ENCODE measurements around the gene MAN1C1.

The MAN1C1 gene

GRCh38 chr1:25614501-25615171 lies 2.0 kb upstream of the MAN1C1 start:
- DNase-seq, result no peak

- DNase-seq, result no peak
Measured at GRCh38 chr1:25615172-25615541, 1.4 kb upstream of the MAN1C1 start.

DNA sequence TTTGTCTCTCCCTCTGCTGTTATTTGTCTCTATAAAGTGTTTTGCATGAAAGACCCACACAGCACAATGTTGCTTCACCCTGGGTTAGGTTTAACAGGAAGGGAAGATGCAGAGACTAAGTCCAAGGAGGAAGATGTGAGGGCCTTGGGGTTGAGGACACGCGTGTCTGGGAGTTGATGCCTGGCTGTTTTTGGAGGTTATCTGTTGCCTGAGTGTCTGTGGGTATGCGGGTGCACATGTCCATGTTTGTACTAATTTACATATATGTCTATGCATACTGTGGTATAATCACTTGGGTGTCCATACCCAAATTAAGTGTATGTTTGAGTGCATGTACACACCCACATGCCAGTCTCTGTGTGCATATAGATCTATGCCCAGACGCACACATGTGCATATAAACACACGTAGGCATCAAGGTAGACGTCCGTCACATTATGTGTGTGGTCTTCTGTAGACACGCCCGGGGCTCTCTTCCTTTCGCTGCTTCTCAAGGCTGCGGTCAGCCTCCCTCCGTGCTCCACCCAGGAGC lies 962 bp upstream of the MAN1C1 start:
- DNase-seq, result no peak

- no peak for DNase-seq
Measured at GRCh38 chr1:25616987-25617624, 515 bp downstream of the MAN1C1 start.

- DNase-seq, result no peak
Measured at GRCh38 chr1:25617625-25618432, 1.2 kb downstream of the MAN1C1 start.

GRCh38 chr1:25618433-25618808 lies 1.8 kb downstream of the MAN1C1 start:
- no peak for DNase-seq

GRCh38 chr1:25619101-25619890 lies 2.7 kb downstream of the MAN1C1 start:
- peak; percentile 62 for DNase-seq

DNA sequence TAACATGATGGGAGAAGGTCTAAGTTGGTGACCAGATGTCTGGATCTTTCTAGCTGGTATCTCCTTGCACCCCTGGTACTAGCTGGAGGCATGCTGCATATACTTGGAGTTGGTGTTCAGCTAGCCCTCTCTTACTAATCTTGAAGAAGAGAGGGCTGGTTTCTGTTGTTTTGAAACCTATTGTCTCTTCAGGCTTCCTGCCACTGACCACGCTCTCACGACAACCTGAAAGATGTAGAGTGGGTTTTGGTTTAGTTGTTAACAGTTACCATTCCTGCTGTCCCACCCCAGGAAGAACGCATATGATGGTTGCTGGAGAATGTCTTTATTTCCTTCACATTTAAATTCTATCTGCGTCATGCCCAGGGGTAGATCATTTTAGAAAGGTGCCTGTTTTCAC lies 3.6 kb downstream of the MAN1C1 start:
- no peak for DNase-seq

GRCh38 chr1:25620701-25621350 lies 4.2 kb downstream of the MAN1C1 start:
- DNase-seq, result no peak

DNA sequence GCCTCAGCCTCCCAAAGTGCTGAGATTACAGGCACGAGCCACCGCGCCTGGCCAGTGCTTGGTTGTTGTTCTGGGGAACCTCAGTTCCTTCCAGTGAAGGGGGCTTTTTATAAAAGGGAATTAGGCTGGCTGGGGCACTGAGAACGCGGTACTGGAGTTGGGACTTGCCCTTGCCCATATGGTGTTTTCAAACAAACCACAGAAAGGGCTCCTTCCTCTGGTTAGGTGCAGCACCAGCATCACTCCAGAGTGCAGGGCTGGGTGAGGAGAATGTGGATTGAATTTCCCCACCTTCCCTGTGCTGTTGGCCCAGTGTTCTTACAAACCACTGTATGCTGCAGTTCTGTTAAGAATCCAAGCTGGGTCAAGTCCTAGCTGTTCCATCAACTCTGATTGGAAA lies 5.3 kb downstream of the MAN1C1 start:
- no peak for DNase-seq

DNA sequence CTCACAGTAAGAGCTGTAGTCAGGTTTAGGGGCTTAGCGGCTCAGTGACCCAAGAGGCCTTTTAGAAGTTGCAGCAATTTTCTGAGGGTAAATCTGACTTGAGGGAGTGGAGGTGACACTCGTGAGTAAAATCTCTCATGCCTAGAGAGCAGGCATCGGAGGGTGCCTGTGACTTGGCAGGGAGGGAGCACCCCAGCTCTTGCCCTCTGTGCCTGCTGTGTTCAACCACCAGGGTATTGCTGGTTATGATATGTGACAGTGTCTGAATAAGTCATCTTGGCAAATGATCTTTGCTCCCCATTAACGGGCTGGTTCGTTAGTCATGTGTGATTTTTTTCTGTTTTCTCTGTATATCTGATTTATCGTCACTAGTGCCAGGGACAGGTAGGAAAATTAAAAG lies 5.9 kb downstream of the MAN1C1 start:
- no peak for DNase-seq

DNA sequence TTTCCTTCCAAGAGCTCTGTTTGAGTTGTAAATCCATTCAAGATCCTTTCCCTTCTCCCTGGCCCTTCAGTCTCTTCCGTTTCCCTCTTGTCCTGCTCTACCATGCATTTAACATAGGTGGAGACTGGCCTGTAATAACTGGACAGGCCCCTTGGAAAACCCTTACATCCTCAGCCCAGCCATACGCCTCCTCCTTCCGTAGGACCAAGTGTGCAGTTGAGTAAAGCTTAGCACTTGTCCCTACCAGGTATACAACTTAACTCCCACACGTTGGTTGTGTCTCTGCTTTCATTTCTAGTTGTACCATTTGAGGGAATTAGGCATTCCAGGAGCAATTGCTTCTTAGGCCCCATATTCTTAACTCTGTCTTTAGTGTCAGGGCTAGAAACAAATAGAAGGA lies 6.4 kb downstream of the MAN1C1 start:
- DNase-seq, result no peak

GRCh38 chr1:25623731-25624130 lies 7.1 kb downstream of the MAN1C1 start:
- no peak for DNase-seq

DNA sequence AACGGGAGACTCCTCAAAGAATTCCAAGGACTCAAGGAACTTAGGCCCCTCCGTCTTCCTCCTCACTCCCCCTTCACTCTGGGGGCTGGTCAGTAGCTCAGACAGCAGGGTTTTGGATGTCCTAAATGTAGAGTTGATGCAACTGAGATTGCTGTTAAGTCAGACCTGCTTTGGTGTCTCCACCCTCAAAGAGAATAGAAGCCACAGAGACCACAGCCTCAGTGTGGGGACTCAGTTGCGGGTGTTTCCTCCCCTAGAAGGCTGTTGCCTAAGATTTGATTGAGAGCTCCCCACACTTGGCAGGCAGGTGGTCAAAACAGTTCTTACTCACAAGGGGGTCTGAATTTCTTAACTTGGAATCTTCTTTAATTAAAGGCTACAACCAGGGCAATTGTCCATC lies 7.6 kb downstream of the MAN1C1 start:
- no peak for DNase-seq

DNA sequence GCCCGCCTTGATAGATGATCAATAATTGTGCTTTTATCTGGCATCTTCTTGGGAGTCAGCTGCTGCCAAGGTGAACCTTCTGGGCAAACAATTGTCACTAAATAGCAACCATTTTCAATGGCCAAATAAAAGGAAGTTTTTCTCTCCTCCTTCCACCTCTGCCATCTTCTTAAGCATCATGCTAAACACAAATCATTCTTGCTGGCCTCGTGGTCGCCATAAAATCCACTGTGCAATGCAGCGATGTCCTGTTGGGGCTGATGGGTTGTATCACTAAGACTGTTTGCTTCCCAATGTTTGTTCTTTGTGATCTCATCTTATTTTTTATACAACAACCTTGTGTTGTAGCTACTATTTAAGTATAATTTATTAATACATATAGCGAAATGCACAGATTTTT lies 8.0 kb downstream of the MAN1C1 start:
- no peak for DNase-seq

GRCh38 chr1:25626018-25626417 lies 9.4 kb downstream of the MAN1C1 start:
- no peak for DNase-seq

GRCh38 chr1:25628741-25629421 lies 12.3 kb downstream of the MAN1C1 start:
- no peak for DNase-seq

DNA sequence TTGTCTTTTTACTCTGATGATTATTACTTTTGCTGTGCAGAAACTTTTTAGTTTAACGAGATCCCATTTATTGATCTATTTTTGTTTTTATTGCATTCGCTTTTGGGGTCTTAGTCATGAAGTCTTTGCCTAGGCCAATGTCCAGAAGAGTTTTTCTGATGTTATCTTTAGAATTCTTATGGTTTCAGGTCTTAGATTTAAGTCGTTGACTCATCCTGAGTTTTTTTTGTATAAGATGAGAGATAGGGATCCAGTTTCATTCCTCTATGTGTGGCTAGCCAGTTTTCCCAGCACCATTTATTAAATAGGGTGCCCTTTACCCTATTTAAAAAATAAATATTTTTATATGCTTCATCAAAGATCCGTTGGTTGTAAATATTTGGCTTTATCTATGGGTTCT lies 13.2 kb downstream of the MAN1C1 start:
- DNase-seq, result no peak

- no peak for DNase-seq
Measured at GRCh38 chr1:25631750-25632485, 15.3 kb downstream of the MAN1C1 start.

GRCh38 chr1:25634066-25634465 lies 17.5 kb downstream of the MAN1C1 start:
- DNase-seq, result no peak

- DNase-seq, result no peak
Measured at GRCh38 chr1:25634896-25635295, 18.3 kb downstream of the MAN1C1 start.
